HCT116 (cell line): ENCODE results near the gene TRPM1. TPM values are rescaled to one million over a fixed set of nuclear protein-coding genes. Genes with fewer than 3 reads are reported as not detected.

ENCODE experiments used
- ATAC-seq: fragments of 200-7000 bp; cut with Tn5 transposase; 2 replicates; pipeline ENCODE4 v1.9.1; 2020; ENCODE audit warnings: mild to moderate bottlenecking, moderate library complexity
- BruUV-seq: library from RNA; stranded (reverse); fragments of 400-500 nt; replicated peaks from 2 replicates; lab custom pipeline; 2021; lab: Mats Ljungman, UMichigan
- CTCF ChIA-PET: fragments of 300-600 bp; sonication (Branson Sonifier 250); formaldehyde crosslinking; loops from one replicate; lab custom pipeline; 2021; ENCODE audit warnings: antibody characterized with exemption; lab: Charles Lee
- POLR2A ChIA-PET: fragments of 300-600, 350-600 bp; sonication (Branson Sonifier 250); formaldehyde crosslinking; loops from one replicate; lab custom pipeline; 2021; ENCODE audit warnings: antibody characterized with exemption; lab: Charles Lee
- RAD21 ChIA-PET, 2 experiments: fragments of 300-600 bp; sonication (Branson Sonifier 250); formaldehyde crosslinking; loops; one replicate each; lab custom pipeline; 2023; ENCODE audit warnings: low total read pairs in 2 of 2; ENCODE audit not compliant: uncharacterized antibody in 2 of 2, unreplicated experiment in 2 of 2, low non-redundant PET in 1 of 2; lab: Charles Lee
- DNase-seq: peaks from one replicate; pipeline ENCODE4 v3.0.0-alpha.2; 2010; ENCODE audit warnings: low read depth, low spot score
- H2AFZ ChIP-seq: fragments of 200-600 bp; shearing (Covaris generic), sonication (generic); 2 replicates; pipeline ENCODE4 v1.6.1; 2017; ENCODE audit warnings: low read depth, mixed run types, mixed read lengths, antibody characterized with exemption, low read length; ENCODE audit not compliant: poor library complexity, severe bottlenecking
- H3K27ac ChIP-seq: 2 replicates; pipeline ENCODE4 v1.5.1; 2012; ENCODE audit warnings: low read depth, low read length
- H3K27me3 ChIP-seq: fragments of 200-600 bp; sonication (generic); 2 replicates; pipeline ENCODE4 v1.6.1; 2016; ENCODE audit warnings: mixed run types, low read length, mixed read lengths; ENCODE audit not compliant: insufficient read depth
- H3K36me3 ChIP-seq, 2 experiments: fragments of 200-500 bp in 1 of 2; fragments of 200-600 bp in 1 of 2; sonication (Bioruptor generic) in 1 of 2; sonication (generic) in 1 of 2; 2 replicates each; pipeline versions ENCODE4 v1.5.1 to v1.6.1; 2014 to 2016; ENCODE audit warnings: low read length in 2 of 2, inconsistent platforms in 1 of 2, mixed read lengths in 1 of 2, mixed run types in 1 of 2; ENCODE audit not compliant: insufficient read depth in 2 of 2, control insufficient read depth in 1 of 2
- H3K4me1 ChIP-seq, 2 experiments: fragments of 200-600 bp in 1 of 2; sonication (generic) in 1 of 2; 2 replicates each; pipeline versions ENCODE4 v1.5.1 to v1.6.1; 2012 to 2017; ENCODE audit warnings: low read length in 2 of 2, inconsistent platforms in 1 of 2, mild to moderate bottlenecking in 1 of 2, mixed read lengths in 1 of 2, mixed run types in 1 of 2, moderate library complexity in 1 of 2; ENCODE audit not compliant: insufficient read depth in 2 of 2, control insufficient read depth in 1 of 2
- H3K4me2 ChIP-seq: fragments of 200-600 bp; sonication (generic); 2 replicates; pipeline ENCODE4 v1.6.1; 2017; ENCODE audit warnings: mixed run types, low read length, mixed read lengths
- H3K4me3 ChIP-seq, 2 experiments: fragments of 200-600 bp in 1 of 2; sonication (generic) in 1 of 2; replicated peaks in 1 of 2; 2 replicates each; pipeline ENCODE4 v1.5.1; 2011 to 2016; ENCODE audit warnings: low read length in 2 of 2, control low read depth in 1 of 2, low read depth in 1 of 2, mild to moderate bottlenecking in 1 of 2, mixed read lengths in 1 of 2, mixed run types in 1 of 2
- H3K79me2 ChIP-seq: fragments of 200-600 bp; sonication (generic); 2 replicates; pipeline ENCODE4 v1.6.1; 2017; ENCODE audit warnings: mild to moderate bottlenecking, mixed run types, low read length, moderate library complexity, mixed read lengths; ENCODE audit not compliant: insufficient read depth
- H3K9ac ChIP-seq: fragments of 200-600 bp; sonication (generic); 2 replicates; pipeline ENCODE4 v1.6.1; 2016; ENCODE audit warnings: low read length, mixed read lengths
- H3K9me2 ChIP-seq: fragments of 200-600 bp; sonication (generic), shearing (Covaris generic); 2 replicates; pipeline ENCODE4 v1.6.1; 2017; ENCODE audit warnings: mixed run types, mild to moderate bottlenecking, moderate library complexity; ENCODE audit not compliant: insufficient read depth
- H3K9me3 ChIP-seq, 2 experiments: fragments of 200-500 bp in 1 of 2; fragments of 200-600 bp in 1 of 2; sonication (Bioruptor generic) in 1 of 2; sonication (generic) in 1 of 2; 2 replicates each; pipeline ENCODE4 v1.6.1; 2014 to 2017; ENCODE audit warnings: low read length in 2 of 2, mixed read lengths in 2 of 2, inconsistent platforms in 1 of 2, low read depth in 1 of 2, mild to moderate bottlenecking in 1 of 2, mixed run types in 1 of 2, moderate library complexity in 1 of 2; ENCODE audit not compliant: control insufficient read depth in 1 of 2, insufficient read depth in 1 of 2
- H4K20me1 ChIP-seq: fragments of 200-600 bp; sonication (generic), shearing (Covaris generic); 2 replicates; pipeline ENCODE4 v1.6.1; 2017; ENCODE audit warnings: mixed run types, mild to moderate bottlenecking, moderate library complexity; ENCODE audit not compliant: insufficient read depth
- ATF3 ChIP-seq: IDR thresholded peaks from 2 replicates; pipeline ENCODE4 v1.6.1; 2012
- CEBPB ChIP-seq: IDR thresholded peaks from 2 replicates; pipeline ENCODE4 v1.6.1; 2012; ENCODE audit warnings: low read depth
- EGR1 ChIP-seq: IDR thresholded peaks from 2 replicates; pipeline ENCODE4 v1.6.1; 2012; ENCODE audit warnings: low read depth
- EZH2phosphoT487 ChIP-seq: fragments of 200-600 bp; IDR thresholded peaks from 2 replicates; pipeline ENCODE4 v1.6.1; 2018; ENCODE audit warnings: antibody characterized with exemption, borderline replicate concordance
- FOSL1 ChIP-seq: IDR thresholded peaks from 2 replicates; pipeline ENCODE4 v1.6.1; 2012; ENCODE audit warnings: low read depth
- JUND ChIP-seq: IDR thresholded peaks from 2 replicates; pipeline ENCODE4 v1.6.1; 2012
- POLR2AphosphoS5 ChIP-seq: IDR thresholded peaks from 2 replicates; pipeline ENCODE4 v1.6.1; 2011; ENCODE audit warnings: mild to moderate bottlenecking, low read depth, low read length, moderate library complexity
- SIN3A ChIP-seq: IDR thresholded peaks from 2 replicates; pipeline ENCODE4 v1.6.1; 2012; ENCODE audit warnings: low read depth
- SP1 ChIP-seq: IDR thresholded peaks from 2 replicates; pipeline ENCODE4 v1.6.1; 2012; ENCODE audit warnings: low read depth
- TCF7L2 ChIP-seq: IDR thresholded peaks from 2 replicates; pipeline ENCODE4 v1.7.0; 2011; ENCODE audit warnings: borderline replicate concordance, inconsistent platforms; ENCODE audit not compliant: insufficient read depth, insufficient read length; ENCODE audit errors: extremely low read depth
- ZBTB33 ChIP-seq: IDR thresholded peaks from 2 replicates; pipeline ENCODE4 v1.6.1; 2011; ENCODE audit warnings: mild to moderate bottlenecking, low read length, moderate library complexity; ENCODE audit not compliant: insufficient replicate concordance; ENCODE audit errors: extremely low read depth
- ZFX ChIP-seq: fragments of 450-650 bp; IDR thresholded peaks from 2 replicates; pipeline ENCODE4 v1.6.1; 2017
- ZNF274 ChIP-seq: fragments of 200-500 bp; sonication (Bioruptor generic); IDR thresholded peaks from 2 replicates; pipeline ENCODE4 v1.6.1; 2014; ENCODE audit warnings: mild to moderate bottlenecking, low read depth, low read length, inconsistent platforms
- intact Hi-C: fragments of 100-400 bp; cut with micrococcal nuclease; formaldehyde crosslinking; loops from 2 replicates; pipeline ENCODE4 v1.10.0; 2022
- total RNA-seq: library from RNA; stranded (reverse); gene quantifications from one replicate; pipeline ENCODE4 v1.2.1, GENCODE V29; 2021; ENCODE audit not compliant: unreplicated experiment

Gene TRPM1
- total RNA-seq, 1 experiment from 2014 or later: not detected

- TF ChIP-seq ZBTB33 (no peak), EZH2phosphoT487 (no peak), ZFX (no peak), POLR2AphosphoS5 (no peak), CEBPB (no peak), JUND (no peak), ATF3 (no peak), SP1 (no peak), EGR1 (no peak)
- TF ChIP-seq, all 23 proteins: peak for 0
Measured at GRCh38 chr15:31130576-31131237, 29.2 kb upstream of the TRPM1 start (continued).

GRCh38 chr15:31129769-31130303, 28.3 kb upstream of the TRPM1 start:
- H3K27me3 ChIP-seq: no peaks in the 10 kb centered on the region
- DNase-seq (no peak), ATAC-seq (no peak)
- intact Hi-C loops: loop anchor here (2.0 to 5.0 kb wide), 2 partner anchors 235 to 333 kb away; no protein-coding TSS in a partner anchor
- ChIA-PET CTCF (interaction anchor here (0.7 to 3.5 kb wide), 22 partner anchors 8 to 504 kb away, joined by 3 to 31 read pairs (median 4); partner anchors contain the start of genes ARHGAP11B and TRPM1), RAD21 (interaction anchor here (0.7 to 1.7 kb wide), 3 partner anchors 62 to 235 kb away, joined by 3 to 9 read pairs (median 8); no protein-coding TSS in a partner anchor), POLR2A (no interaction called here)
- H3K79me2 ChIP-seq: no peaks in the 10 kb centered on the region
- H3K4me2 ChIP-seq: no peak overlapping the region
- H3K36me3 ChIP-seq: no peaks in the 10 kb centered on the region
- peak overlapping the region; percentile 92 for H2AFZ ChIP-seq
- no peak overlapping the region for H3K4me3 ChIP-seq
- no peaks in the 10 kb centered on the region for H4K20me1 ChIP-seq
- TF ChIP-seq ZNF274 (no peak), FOSL1 (no peak), TCF7L2 (no peak), CEBPB (no peak), SIN3A (no peak)
- BruUV-seq: no TSS peak
- H3K9me2 ChIP-seq: no peaks in the 10 kb centered on the region
- no peaks in the 10 kb centered on the region for H3K9me3 ChIP-seq
- H3K27ac ChIP-seq: no peak overlapping the region
- H3K4me1 ChIP-seq: peaks cover 0 to 4% of the 10 kb centered on the region in 2 experiments; a peak in 1 of 4 replicates
- H3K9ac ChIP-seq: no peak overlapping the region
